Measurements from ENCODE around the gene PDE4D.

The PDE4D gene

GRCh38 chr5:59698207-59699178 lies 195.0 kb downstream of the PDE4D start:
- TF ChIP-seq REST (IDR thresholded peaks at IDR 0.05; ENCODE audit: insufficient read depth in 1 of 2, low read depth in 2 of 2, low read length in 2 of 2) (no peak), SIN3A (IDR thresholded peaks at IDR 0.05; ENCODE audit: borderline replicate concordance, insufficient read depth, low read length) (no peak), FOXP2 (optimal IDR thresholded peaks at IDR 0.05; ENCODE audit: borderline replicate concordance, extremely low read depth, extremely low read length, insufficient read depth) (no peak), POLR2AphosphoS5 (IDR thresholded peaks at IDR 0.05; ENCODE audit: low read depth, low read length) (no peak), TAF1 (IDR thresholded peaks at IDR 0.05; ENCODE audit: borderline replicate concordance, insufficient read depth, low read length) (no peak)

GRCh38 chr5:59694411-59694810 lies 199.1 kb downstream of the PDE4D start:
- TF ChIP-seq SIN3A (IDR thresholded peaks at IDR 0.05; ENCODE audit: borderline replicate concordance, insufficient read depth, low read length) (no peak), TAF1 (IDR thresholded peaks at IDR 0.05; ENCODE audit: borderline replicate concordance, insufficient read depth, low read length) (no peak), POLR2AphosphoS5 (IDR thresholded peaks at IDR 0.05; ENCODE audit: low read depth, low read length) (no peak), REST (IDR thresholded peaks at IDR 0.05; ENCODE audit: insufficient read depth in 1 of 2, low read depth in 2 of 2, low read length in 2 of 2) (no peak), FOXP2 (optimal IDR thresholded peaks at IDR 0.05; ENCODE audit: borderline replicate concordance, extremely low read depth, extremely low read length, insufficient read depth) (no peak)

GRCh38 chr5:59693492-59694309 lies 199.8 kb downstream of the PDE4D start:
- no peak for TF ChIP-seq SIN3A (IDR thresholded peaks at IDR 0.05; ENCODE audit: borderline replicate concordance, insufficient read depth, low read length)
- no peak for TF ChIP-seq REST (IDR thresholded peaks at IDR 0.05; ENCODE audit: insufficient read depth in 1 of 2, low read depth in 2 of 2, low read length in 2 of 2)
- no peak for TF ChIP-seq POLR2AphosphoS5 (IDR thresholded peaks at IDR 0.05; ENCODE audit: low read depth, low read length)
- no peak for TF ChIP-seq TAF1 (IDR thresholded peaks at IDR 0.05; ENCODE audit: borderline replicate concordance, insufficient read depth, low read length)
- TF ChIP-seq FOXP2 (optimal IDR thresholded peaks at IDR 0.05; ENCODE audit: borderline replicate concordance, extremely low read depth, extremely low read length, insufficient read depth), result no peak

- TF ChIP-seq POLR2AphosphoS5 (IDR thresholded peaks at IDR 0.05; ENCODE audit: low read depth, low read length) (no peak), REST (IDR thresholded peaks at IDR 0.05; ENCODE audit: insufficient read depth in 1 of 2, low read depth in 2 of 2, low read length in 2 of 2) (no peak), TAF1 (IDR thresholded peaks at IDR 0.05; ENCODE audit: borderline replicate concordance, insufficient read depth, low read length) (no peak), FOXP2 (optimal IDR thresholded peaks at IDR 0.05; ENCODE audit: borderline replicate concordance, extremely low read depth, extremely low read length, insufficient read depth) (no peak), SIN3A (IDR thresholded peaks at IDR 0.05; ENCODE audit: borderline replicate concordance, insufficient read depth, low read length) (no peak)
These were observed 207.7 kb downstream of the PDE4D start for GRCh38 chr5:59685793-59686192.
